Breast epithelium (tissue), 3 donors: ENCODE data around the gene CFAP43.

Experiments
- POLR2A ChIP-seq: fragments of 450-650 bp; IDR thresholded peaks from one replicate; pipeline ENCODE4 v1.6.1; 2016; ENCODE audit warnings: antibody characterized with exemption, mild to moderate bottlenecking, moderate library complexity
- TF ChIP-seq, protein P1 (sequence below), 3 donors: fragments of 450-650 bp; IDR thresholded peaks; one replicate each; pipeline ENCODE4 v1.5.1; 2016 to 2017; ENCODE audit warnings: antibody characterized with exemption in 3 of 3, mild to moderate bottlenecking in 3 of 3, moderate library complexity in 3 of 3

DNA sequence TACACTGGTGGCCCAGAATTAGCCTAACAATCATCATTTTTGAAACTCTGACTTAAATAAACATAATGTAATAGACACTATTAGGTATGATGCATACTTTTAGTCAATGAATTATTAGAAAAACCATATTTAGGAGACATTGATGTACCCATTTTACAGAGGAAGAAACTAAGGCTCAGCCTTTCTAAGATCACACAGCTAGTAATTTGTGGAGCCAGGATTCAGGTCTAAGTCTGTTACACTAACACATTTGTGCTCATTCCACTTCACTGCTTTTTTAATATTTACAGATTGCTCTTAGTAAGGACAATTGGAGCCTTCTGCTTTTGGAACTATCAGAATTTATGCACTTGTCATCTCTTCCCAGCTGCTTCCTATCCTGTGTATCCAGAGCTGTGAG is 8.9 kb downstream of the CFAP43 start:
- TF ChIP-seq, protein P1, sequence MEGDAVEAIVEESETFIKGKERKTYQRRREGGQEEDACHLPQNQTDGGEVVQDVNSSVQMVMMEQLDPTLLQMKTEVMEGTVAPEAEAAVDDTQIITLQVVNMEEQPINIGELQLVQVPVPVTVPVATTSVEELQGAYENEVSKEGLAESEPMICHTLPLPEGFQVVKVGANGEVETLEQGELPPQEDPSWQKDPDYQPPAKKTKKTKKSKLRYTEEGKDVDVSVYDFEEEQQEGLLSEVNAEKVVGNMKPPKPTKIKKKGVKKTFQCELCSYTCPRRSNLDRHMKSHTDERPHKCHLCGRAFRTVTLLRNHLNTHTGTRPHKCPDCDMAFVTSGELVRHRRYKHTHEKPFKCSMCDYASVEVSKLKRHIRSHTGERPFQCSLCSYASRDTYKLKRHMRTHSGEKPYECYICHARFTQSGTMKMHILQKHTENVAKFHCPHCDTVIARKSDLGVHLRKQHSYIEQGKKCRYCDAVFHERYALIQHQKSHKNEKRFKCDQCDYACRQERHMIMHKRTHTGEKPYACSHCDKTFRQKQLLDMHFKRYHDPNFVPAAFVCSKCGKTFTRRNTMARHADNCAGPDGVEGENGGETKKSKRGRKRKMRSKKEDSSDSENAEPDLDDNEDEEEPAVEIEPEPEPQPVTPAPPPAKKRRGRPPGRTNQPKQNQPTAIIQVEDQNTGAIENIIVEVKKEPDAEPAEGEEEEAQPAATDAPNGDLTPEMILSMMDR (IDR thresholded peaks at IDR 0.05) = no peak
- TF ChIP-seq POLR2A = no peak
